Measurements from ENCODE around the gene CFAP57. TPM values are rescaled to one million over a fixed set of nuclear protein-coding genes. Genes with fewer than 3 reads are reported as not detected.

CFAP57 gene
- total and polyA plus RNA-seq, 2 experiments from 2014 or later: 0.10 to 0.46 TPM

- 91% methylated on average over 5 of the region's 5 CpGs for WGBS (ENCODE audit: low lambda C conversion rate, missing lambda C conversion rate)
- H3K4me1 ChIP-seq (ENCODE audit: insufficient read depth): no peaks in the 10 kb centered on the region
- no peak overlapping the region for H2AFZ ChIP-seq
- no peak overlapping the region for H3K4me2 ChIP-seq
- H3K4me3 ChIP-seq: no peak overlapping the region
- H3K36me3 ChIP-seq (replicated peaks; ENCODE audit: insufficient read depth, low read depth): no peaks in the 10 kb centered on the region
- TF ChIP-seq EZH2phosphoT487 (IDR thresholded peaks at IDR 0.05; ENCODE audit: low read depth, severe bottlenecking, unreplicated experiment): no peak
- no peak for TF ChIP-seq CTCF (IDR thresholded peaks at IDR 0.05; ENCODE audit: poor library complexity)
- TF ChIP-seq EZH2 (IDR thresholded peaks at IDR 0.05; ENCODE audit: borderline replicate concordance): no peak
- no peaks in the 10 kb centered on the region for H3K27me3 ChIP-seq
- no peak for DNase-seq (ENCODE audit: low spot score)
- no peaks in the 10 kb centered on the region for H3K9me3 ChIP-seq (ENCODE audit: low read depth)
- H3K9me2 ChIP-seq (replicated peaks; ENCODE audit: insufficient read depth): no peaks in the 10 kb centered on the region
- H4K20me1 ChIP-seq (ENCODE audit: insufficient read depth, poor library complexity, severe bottlenecking): no peaks in the 10 kb centered on the region
- no peak overlapping the region for H3K27ac ChIP-seq
- no peaks in the 10 kb centered on the region for H3K79me2 ChIP-seq
Observed at GRCh38 chr1:43251024-43251423, 78.9 kb downstream of the CFAP57 start.

GRCh38 chr1:43252225-43252624, 80.1 kb downstream of the CFAP57 start:
- no peaks in the 10 kb centered on the region for H3K4me1 ChIP-seq (ENCODE audit: insufficient read depth)
- TF ChIP-seq EZH2 (IDR thresholded peaks at IDR 0.05; ENCODE audit: borderline replicate concordance): no peak
- no peak overlapping the region for H3K4me3 ChIP-seq

GRCh38 chr1:43253173-43253572, 81.0 kb downstream of the CFAP57 start:
- Histone ChIP-seq H3K4me3 (no peak overlapping the region), H3K36me3 (replicated peaks; ENCODE audit: insufficient read depth, low read depth) (no peaks in the 10 kb centered on the region), H3K79me2 (no peaks in the 10 kb centered on the region), H4K20me1 (ENCODE audit: insufficient read depth, poor library complexity, severe bottlenecking) (no peaks in the 10 kb centered on the region), H2AFZ (no peak overlapping the region), H3K4me2 (no peak overlapping the region), H3K9me3 (ENCODE audit: low read depth) (no peaks in the 10 kb centered on the region), H3K4me1 (ENCODE audit: insufficient read depth) (no peaks in the 10 kb centered on the region), H3K27ac (no peak overlapping the region), H3K27me3 (no peaks in the 10 kb centered on the region), H3K9me2 (replicated peaks; ENCODE audit: insufficient read depth) (no peaks in the 10 kb centered on the region)
- WGBS (ENCODE audit: low lambda C conversion rate, missing lambda C conversion rate): 96% methylated on average over 4 of the region's 4 CpGs
- no peak for TF ChIP-seq CTCF (IDR thresholded peaks at IDR 0.05; ENCODE audit: poor library complexity)
- no peak for TF ChIP-seq EZH2phosphoT487 (IDR thresholded peaks at IDR 0.05; ENCODE audit: low read depth, severe bottlenecking, unreplicated experiment)
- no peak for TF ChIP-seq EZH2 (IDR thresholded peaks at IDR 0.05; ENCODE audit: borderline replicate concordance)
- no peak for DNase-seq (ENCODE audit: low spot score)

More at GRCh38 chr1:43252225-43252624, 80.1 kb downstream of the CFAP57 start:
- no peaks in the 10 kb centered on the region for H3K9me3 ChIP-seq (ENCODE audit: low read depth)
- no peaks in the 10 kb centered on the region for H3K79me2 ChIP-seq
- H4K20me1 ChIP-seq (ENCODE audit: insufficient read depth, poor library complexity, severe bottlenecking): no peaks in the 10 kb centered on the region
- H3K4me2 ChIP-seq: no peak overlapping the region
- no peak overlapping the region for H2AFZ ChIP-seq
- H3K9me2 ChIP-seq (replicated peaks; ENCODE audit: insufficient read depth): no peaks in the 10 kb centered on the region
- no peaks in the 10 kb centered on the region for H3K36me3 ChIP-seq (replicated peaks; ENCODE audit: insufficient read depth, low read depth)
- 71% methylated on average over 1 of the region's 1 CpG for WGBS (ENCODE audit: low lambda C conversion rate, missing lambda C conversion rate)
- no peaks in the 10 kb centered on the region for H3K27me3 ChIP-seq
- no peak overlapping the region for H3K27ac ChIP-seq
- no peak for DNase-seq (ENCODE audit: low spot score)

GRCh38 chr1:43253876-43254275, 81.7 kb downstream of the CFAP57 start:
- Histone ChIP-seq H3K79me2 (no peaks in the 10 kb centered on the region), H3K4me1 (ENCODE audit: insufficient read depth) (no peaks in the 10 kb centered on the region), H3K9me3 (ENCODE audit: low read depth) (no peaks in the 10 kb centered on the region), H3K36me3 (replicated peaks; ENCODE audit: insufficient read depth, low read depth) (no peaks in the 10 kb centered on the region), H3K4me3 (no peak overlapping the region), H3K9me2 (replicated peaks; ENCODE audit: insufficient read depth) (no peaks in the 10 kb centered on the region), H3K27me3 (no peaks in the 10 kb centered on the region), H4K20me1 (ENCODE audit: insufficient read depth, poor library complexity, severe bottlenecking) (no peaks in the 10 kb centered on the region), H3K4me2 (no peak overlapping the region), H3K27ac (no peak overlapping the region), H2AFZ (no peak overlapping the region)
- 93% methylated on average over 8 of the region's 8 CpGs for WGBS (ENCODE audit: low lambda C conversion rate, missing lambda C conversion rate)
- TF ChIP-seq CTCF (IDR thresholded peaks at IDR 0.05; ENCODE audit: poor library complexity): no peak
- no peak for TF ChIP-seq EZH2 (IDR thresholded peaks at IDR 0.05; ENCODE audit: borderline replicate concordance)
- no peak for TF ChIP-seq EZH2phosphoT487 (IDR thresholded peaks at IDR 0.05; ENCODE audit: low read depth, severe bottlenecking, unreplicated experiment)
- no peak for DNase-seq (ENCODE audit: low spot score)
